Ishikawa (cell line): ENCODE measurements around the gene CFD.

Experiments
- CREB1 ChIP-seq: IDR thresholded peaks from 2 replicates; pipeline ENCODE4 v1.6.1; 2012; ENCODE audit warnings: low read depth
- EGR1 ChIP-seq: IDR thresholded peaks from 2 replicates; pipeline ENCODE4 v1.6.1; 2012

- TF ChIP-seq EGR1, result no peak
- TF ChIP-seq CREB1, result no peak
These were observed 16.2 kb upstream of the CFD start for GRCh38 chr19:843180-843835.
